ENCODE results near the gene CLMP.

The CLMP gene

GRCh38 chr11:123176785-123177184, 18.3 kb downstream of the CLMP start:
- intact Hi-C loops (cut with micrococcal nuclease) = no loop called here
- H3K9me3 Mint-ChIP-seq = no peaks in the 10 kb centered on the region
- no peak overlapping the region for H3K4me3 Mint-ChIP-seq
- no peaks in the 10 kb centered on the region for H3K4me1 Mint-ChIP-seq (ENCODE audit: low read depth)
- H3K36me3 Mint-ChIP-seq (ENCODE audit: low read depth) = no peaks in the 10 kb centered on the region
- no peaks in the 10 kb centered on the region for H3K27me3 Mint-ChIP-seq
- no peak overlapping the region for H3K27ac Mint-ChIP-seq

- no peak overlapping the region for H3K4me3 Mint-ChIP-seq
- H3K27ac Mint-ChIP-seq = no peak overlapping the region
- H3K27me3 Mint-ChIP-seq = peaks cover 1% of the 10 kb centered on the region
- H3K4me1 Mint-ChIP-seq (ENCODE audit: low read depth) = no peaks in the 10 kb centered on the region
- no peaks in the 10 kb centered on the region for H3K9me3 Mint-ChIP-seq
- intact Hi-C loops (cut with micrococcal nuclease) = no loop called here
- no peaks in the 10 kb centered on the region for H3K36me3 Mint-ChIP-seq (ENCODE audit: low read depth)
Observed at GRCh38 chr11:123174196-123175183, 20.6 kb downstream of the CLMP start.

- Mint-ChIP-seq H3K27ac (no peak overlapping the region), H3K4me3 (no peak overlapping the region), H3K36me3 (ENCODE audit: low read depth) (no peaks in the 10 kb centered on the region), H3K4me1 (ENCODE audit: low read depth) (no peaks in the 10 kb centered on the region), H3K9me3 (no peaks in the 10 kb centered on the region), H3K27me3 (peaks cover 3% of the 10 kb centered on the region)
- intact Hi-C loops (cut with micrococcal nuclease) = no loop called here
Observed at GRCh38 chr11:123173856-123174186, 21.2 kb downstream of the CLMP start.

GRCh38 chr11:123173040-123173855, 21.8 kb downstream of the CLMP start:
- H3K36me3 Mint-ChIP-seq (ENCODE audit: low read depth) = no peaks in the 10 kb centered on the region
- H3K4me3 Mint-ChIP-seq = no peak overlapping the region
- H3K9me3 Mint-ChIP-seq = no peaks in the 10 kb centered on the region
- no peak overlapping the region for H3K27ac Mint-ChIP-seq
- no peaks in the 10 kb centered on the region for H3K4me1 Mint-ChIP-seq (ENCODE audit: low read depth)
- intact Hi-C loops (cut with micrococcal nuclease) = no loop called here
- H3K27me3 Mint-ChIP-seq = peaks cover 4% of the 10 kb centered on the region

GRCh38 chr11:123170929-123171328, 24.1 kb downstream of the CLMP start:
- peaks cover 4% of the 10 kb centered on the region for H3K27me3 Mint-ChIP-seq
- H3K4me1 Mint-ChIP-seq (ENCODE audit: low read depth) = no peaks in the 10 kb centered on the region
- intact Hi-C loops (cut with micrococcal nuclease) = no loop called here
- H3K27ac Mint-ChIP-seq = no peak overlapping the region
- H3K9me3 Mint-ChIP-seq = no peaks in the 10 kb centered on the region
- no peak overlapping the region for H3K4me3 Mint-ChIP-seq
- H3K36me3 Mint-ChIP-seq (ENCODE audit: low read depth) = no peaks in the 10 kb centered on the region

- no peak overlapping the region for H3K4me3 Mint-ChIP-seq
- no peaks in the 10 kb centered on the region for H3K36me3 Mint-ChIP-seq (ENCODE audit: low read depth)
- no peaks in the 10 kb centered on the region for H3K9me3 Mint-ChIP-seq
- H3K4me1 Mint-ChIP-seq (ENCODE audit: low read depth) = no peaks in the 10 kb centered on the region
- intact Hi-C loops (cut with micrococcal nuclease) = no loop called here
- H3K27me3 Mint-ChIP-seq = peaks cover 4% of the 10 kb centered on the region
- no peak overlapping the region for H3K27ac Mint-ChIP-seq
Observed at GRCh38 chr11:123169821-123170220, 25.2 kb downstream of the CLMP start.

GRCh38 chr11:123168955-123169484, 26.0 kb downstream of the CLMP start:
- no peak overlapping the region for H3K27ac Mint-ChIP-seq
- no peak overlapping the region for H3K4me3 Mint-ChIP-seq
- H3K27me3 Mint-ChIP-seq = peaks cover 4% of the 10 kb centered on the region
- no peaks in the 10 kb centered on the region for H3K9me3 Mint-ChIP-seq
- H3K4me1 Mint-ChIP-seq (ENCODE audit: low read depth) = no peaks in the 10 kb centered on the region
- intact Hi-C loops (cut with micrococcal nuclease) = no loop called here
- H3K36me3 Mint-ChIP-seq (ENCODE audit: low read depth) = no peaks in the 10 kb centered on the region

GRCh38 chr11:123168241-123168640, 26.8 kb downstream of the CLMP start:
- intact Hi-C loops (cut with micrococcal nuclease) = no loop called here
- no peak overlapping the region for H3K27ac Mint-ChIP-seq
- no peaks in the 10 kb centered on the region for H3K9me3 Mint-ChIP-seq
- no peak overlapping the region for H3K4me3 Mint-ChIP-seq
- no peaks in the 10 kb centered on the region for H3K36me3 Mint-ChIP-seq (ENCODE audit: low read depth)
- peaks cover 4% of the 10 kb centered on the region for H3K27me3 Mint-ChIP-seq
- H3K4me1 Mint-ChIP-seq (ENCODE audit: low read depth) = no peaks in the 10 kb centered on the region

GRCh38 chr11:123166071-123166559, 28.9 kb downstream of the CLMP start:
- Mint-ChIP-seq H3K27me3 (peaks cover 4% of the 10 kb centered on the region), H3K27ac (no peak overlapping the region), H3K4me1 (ENCODE audit: low read depth) (no peaks in the 10 kb centered on the region), H3K4me3 (no peak overlapping the region), H3K9me3 (no peaks in the 10 kb centered on the region), H3K36me3 (ENCODE audit: low read depth) (no peaks in the 10 kb centered on the region)
- intact Hi-C loops (cut with micrococcal nuclease) = no loop called here

- intact Hi-C loops (cut with micrococcal nuclease) = no loop called here
- Mint-ChIP-seq H3K27me3 (peaks cover 4% of the 10 kb centered on the region), H3K9me3 (no peaks in the 10 kb centered on the region), H3K4me3 (no peak overlapping the region), H3K27ac (no peak overlapping the region), H3K36me3 (ENCODE audit: low read depth) (no peaks in the 10 kb centered on the region), H3K4me1 (ENCODE audit: low read depth) (no peaks in the 10 kb centered on the region)
Observed at GRCh38 chr11:123164732-123165450, 30.2 kb downstream of the CLMP start.

GRCh38 chr11:123163621-123164020, 31.4 kb downstream of the CLMP start:
- H3K27me3 Mint-ChIP-seq = no peaks in the 10 kb centered on the region
- H3K4me3 Mint-ChIP-seq = no peak overlapping the region
- H3K36me3 Mint-ChIP-seq (ENCODE audit: low read depth) = no peaks in the 10 kb centered on the region
- H3K9me3 Mint-ChIP-seq = no peaks in the 10 kb centered on the region
- H3K27ac Mint-ChIP-seq = no peak overlapping the region
- intact Hi-C loops (cut with micrococcal nuclease) = no loop called here
- no peaks in the 10 kb centered on the region for H3K4me1 Mint-ChIP-seq (ENCODE audit: low read depth)

- H3K27ac Mint-ChIP-seq = no peak overlapping the region
- no peaks in the 10 kb centered on the region for H3K9me3 Mint-ChIP-seq
- H3K4me1 Mint-ChIP-seq (ENCODE audit: low read depth) = no peaks in the 10 kb centered on the region
- intact Hi-C loops (cut with micrococcal nuclease) = no loop called here
- no peaks in the 10 kb centered on the region for H3K27me3 Mint-ChIP-seq
- H3K36me3 Mint-ChIP-seq (ENCODE audit: low read depth) = no peaks in the 10 kb centered on the region
- no peak overlapping the region for H3K4me3 Mint-ChIP-seq
Observed at GRCh38 chr11:123161376-123162030, 33.5 kb downstream of the CLMP start.

GRCh38 chr11:123159183-123159857, 35.7 kb downstream of the CLMP start:
- H3K4me3 Mint-ChIP-seq = no peak overlapping the region
- no peaks in the 10 kb centered on the region for H3K4me1 Mint-ChIP-seq (ENCODE audit: low read depth)
- intact Hi-C loops (cut with micrococcal nuclease) = no loop called here
- H3K36me3 Mint-ChIP-seq (ENCODE audit: low read depth) = no peaks in the 10 kb centered on the region
- H3K9me3 Mint-ChIP-seq = peaks cover 10% of the 10 kb centered on the region
- no peak overlapping the region for H3K27ac Mint-ChIP-seq
- no peaks in the 10 kb centered on the region for H3K27me3 Mint-ChIP-seq
